ENCODE results near the gene FTH1. TPM values are rescaled to one million over a fixed set of nuclear protein-coding genes. Genes with fewer than 3 reads are reported as not detected.

FTH1 gene
- total RNA-seq (2021) (2,291 and 2,484 TPM in 2 replicates), Bru-seq, nascent RNA (percentile 99 among the genes with signal in this experiment), BruChase-seq, experiment 1, labeled RNA remaining after a 2-hour chase (percentile 98 among the genes with signal in this experiment), BruChase-seq, experiment 2, labeled RNA remaining after a 6-hour chase (percentile 99 among the genes with signal in this experiment)
- long read RNA-seq, transcript FTH1-211 (3 exons, 788 nt), result minor isoform, 7 of 3,949 reads
- long read RNA-seq, transcript FTH1-201 (4 exons, 1,229 nt), result major isoform, 3,836 of 3,949 reads
- long read RNA-seq, transcript FTH1-210 (4 exons, 983 nt), result minor isoform, 11 of 3,949 reads
- long read RNA-seq, partial matches to known transcripts, result 37 of 3,949 reads
- long read RNA-seq, other reads (novel, unspliced or antisense), result 51 of 3,949 reads

- TF ChIP-seq CTCF (conservative IDR thresholded peaks at IDR 0.05; ENCODE audit: low read depth, low read length) (no peak), EZH2 (IDR thresholded peaks at IDR 0.05; ENCODE audit: borderline replicate concordance, low read depth, low read length, poor library complexity, severe bottlenecking) (no peak)
- Histone ChIP-seq H3K4me3 (ENCODE audit: low read depth, low read length, poor library complexity, severe bottlenecking) (peak within 1 kb of the TSS; percentile 90), H3K4me1 (ENCODE audit: insufficient read depth, low read length, poor library complexity, severe bottlenecking) (peaks cover 52% of the 10 kb centered on the region), H3K36me3 (ENCODE audit: insufficient read depth, low read length, poor library complexity, severe bottlenecking) (peaks cover 38% of the 10 kb centered on the region), H3K9me3 (ENCODE audit: low read depth, low read length, poor library complexity, severe bottlenecking) (no peaks in the 10 kb centered on the region), H3K27me3 (replicated peaks; ENCODE audit: insufficient read depth, low read depth, low read length, poor library complexity) (no peaks in the 10 kb centered on the region), H3K27ac (ENCODE audit: low read depth, low read length, poor library complexity, severe bottlenecking) (peak within 1 kb of the TSS; percentile 98)
- CTCF ChIA-PET, result interaction anchor here (0.6 to 1.3 kb wide), 3 partner anchors 115 to 172 kb away, joined by 4 to 6 read pairs (median 5); no protein-coding TSS in a partner anchor
- DNase-seq (ENCODE audit: low spot score), result peak; percentile 96
- intact Hi-C loops (cut with micrococcal nuclease; ENCODE audit: unreplicated experiment), result loop anchor here (5.0 kb wide), 1 partner anchor 115 kb away; no protein-coding TSS in a partner anchor
- POLR2A ChIA-PET (ENCODE audit: low non-redundant PET), result interaction anchor here (0.6 to 2.2 kb wide), 5 partner anchors 11 to 1658 kb away, joined by 3 to 28 read pairs (median 4); partner anchors contain the start of gene BEST1
- no TSS peak for BruUV-seq (replicated peaks)
These were observed at the start of gene FTH1 for GRCh38 chr11:61967116-61967923. FTH1 (minus strand) TSS chr11:61967634; CDS start chr11:61967425, 209 bp downstream.

GRCh38 chr11:62015615-62016014, 48.2 kb upstream of the FTH1 start:
- Histone ChIP-seq H3K4me1 (ENCODE audit: insufficient read depth, low read length, poor library complexity, severe bottlenecking) (no peaks in the 10 kb centered on the region), H3K4me3 (ENCODE audit: low read depth, low read length, poor library complexity, severe bottlenecking) (no peak overlapping the region), H3K36me3 (ENCODE audit: insufficient read depth, low read length, poor library complexity, severe bottlenecking) (no peaks in the 10 kb centered on the region), H3K27me3 (replicated peaks; ENCODE audit: insufficient read depth, low read depth, low read length, poor library complexity) (no peaks in the 10 kb centered on the region), H3K27ac (ENCODE audit: low read depth, low read length, poor library complexity, severe bottlenecking) (no peak overlapping the region), H3K9me3 (ENCODE audit: low read depth, low read length, poor library complexity, severe bottlenecking) (no peaks in the 10 kb centered on the region)
- no peak for DNase-seq (ENCODE audit: low spot score)
- BruUV-seq (replicated peaks), result no TSS peak
- ChIA-PET CTCF (no interaction called here), POLR2A (ENCODE audit: low non-redundant PET) (no interaction called here)
- intact Hi-C loops (cut with micrococcal nuclease; ENCODE audit: unreplicated experiment), result no loop called here
- no peak for TF ChIP-seq EZH2 (IDR thresholded peaks at IDR 0.05; ENCODE audit: borderline replicate concordance, low read depth, low read length, poor library complexity, severe bottlenecking)
- TF ChIP-seq CTCF (conservative IDR thresholded peaks at IDR 0.05; ENCODE audit: low read depth, low read length), result no peak

- no peak for DNase-seq (ENCODE audit: low spot score)
- no peaks in the 10 kb centered on the region for H3K36me3 ChIP-seq (ENCODE audit: insufficient read depth, low read length, poor library complexity, severe bottlenecking)
- intact Hi-C loops (cut with micrococcal nuclease; ENCODE audit: unreplicated experiment), result no loop called here
- H3K9me3 ChIP-seq (ENCODE audit: low read depth, low read length, poor library complexity, severe bottlenecking), result no peaks in the 10 kb centered on the region
- H3K27ac ChIP-seq (ENCODE audit: low read depth, low read length, poor library complexity, severe bottlenecking), result no peak overlapping the region
- H3K4me1 ChIP-seq (ENCODE audit: insufficient read depth, low read length, poor library complexity, severe bottlenecking), result no peaks in the 10 kb centered on the region
- no peak overlapping the region for H3K4me3 ChIP-seq (ENCODE audit: low read depth, low read length, poor library complexity, severe bottlenecking)
- POLR2A ChIA-PET (ENCODE audit: low non-redundant PET), result no interaction called here
- no TSS peak for BruUV-seq (replicated peaks)
- TF ChIP-seq EZH2 (IDR thresholded peaks at IDR 0.05; ENCODE audit: borderline replicate concordance, low read depth, low read length, poor library complexity, severe bottlenecking), result no peak
- CTCF ChIA-PET, result no interaction called here
- H3K27me3 ChIP-seq (replicated peaks; ENCODE audit: insufficient read depth, low read depth, low read length, poor library complexity), result no peaks in the 10 kb centered on the region
These were observed 46.4 kb upstream of the FTH1 start for GRCh38 chr11:62013537-62014476.
